Measurements from ENCODE around the gene TRAP1.

The TRAP1 gene

DNA sequence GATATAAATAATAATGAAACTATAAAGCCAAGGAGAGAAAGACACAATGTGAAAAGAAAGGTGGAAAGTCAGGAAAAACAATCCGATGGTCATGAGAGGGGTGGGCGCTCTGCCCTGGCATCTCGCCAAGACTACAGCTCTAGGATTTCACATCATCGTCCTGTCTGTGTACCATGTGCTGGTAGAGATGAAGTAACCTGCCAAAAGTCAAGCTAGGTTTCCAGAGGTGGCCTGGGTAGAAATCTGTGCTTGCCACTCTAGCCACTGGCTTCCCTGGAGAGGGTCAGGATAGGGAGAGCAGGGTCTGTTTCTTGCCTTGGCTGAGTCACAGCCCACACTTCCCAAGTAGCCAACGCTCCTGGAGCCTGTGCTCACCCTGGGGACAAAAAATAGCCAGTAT, 31.0 kb upstream of the TRAP1 start:
- DNase-seq (ENCODE audit: low spot score), result no peak
- TF ChIP-seq, protein P1, sequence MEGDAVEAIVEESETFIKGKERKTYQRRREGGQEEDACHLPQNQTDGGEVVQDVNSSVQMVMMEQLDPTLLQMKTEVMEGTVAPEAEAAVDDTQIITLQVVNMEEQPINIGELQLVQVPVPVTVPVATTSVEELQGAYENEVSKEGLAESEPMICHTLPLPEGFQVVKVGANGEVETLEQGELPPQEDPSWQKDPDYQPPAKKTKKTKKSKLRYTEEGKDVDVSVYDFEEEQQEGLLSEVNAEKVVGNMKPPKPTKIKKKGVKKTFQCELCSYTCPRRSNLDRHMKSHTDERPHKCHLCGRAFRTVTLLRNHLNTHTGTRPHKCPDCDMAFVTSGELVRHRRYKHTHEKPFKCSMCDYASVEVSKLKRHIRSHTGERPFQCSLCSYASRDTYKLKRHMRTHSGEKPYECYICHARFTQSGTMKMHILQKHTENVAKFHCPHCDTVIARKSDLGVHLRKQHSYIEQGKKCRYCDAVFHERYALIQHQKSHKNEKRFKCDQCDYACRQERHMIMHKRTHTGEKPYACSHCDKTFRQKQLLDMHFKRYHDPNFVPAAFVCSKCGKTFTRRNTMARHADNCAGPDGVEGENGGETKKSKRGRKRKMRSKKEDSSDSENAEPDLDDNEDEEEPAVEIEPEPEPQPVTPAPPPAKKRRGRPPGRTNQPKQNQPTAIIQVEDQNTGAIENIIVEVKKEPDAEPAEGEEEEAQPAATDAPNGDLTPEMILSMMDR (IDR thresholded peaks at IDR 0.05), result no peak
- H3K27ac ChIP-seq, result no peak overlapping the region
- no peak overlapping the region for H3K4me3 ChIP-seq

DNA sequence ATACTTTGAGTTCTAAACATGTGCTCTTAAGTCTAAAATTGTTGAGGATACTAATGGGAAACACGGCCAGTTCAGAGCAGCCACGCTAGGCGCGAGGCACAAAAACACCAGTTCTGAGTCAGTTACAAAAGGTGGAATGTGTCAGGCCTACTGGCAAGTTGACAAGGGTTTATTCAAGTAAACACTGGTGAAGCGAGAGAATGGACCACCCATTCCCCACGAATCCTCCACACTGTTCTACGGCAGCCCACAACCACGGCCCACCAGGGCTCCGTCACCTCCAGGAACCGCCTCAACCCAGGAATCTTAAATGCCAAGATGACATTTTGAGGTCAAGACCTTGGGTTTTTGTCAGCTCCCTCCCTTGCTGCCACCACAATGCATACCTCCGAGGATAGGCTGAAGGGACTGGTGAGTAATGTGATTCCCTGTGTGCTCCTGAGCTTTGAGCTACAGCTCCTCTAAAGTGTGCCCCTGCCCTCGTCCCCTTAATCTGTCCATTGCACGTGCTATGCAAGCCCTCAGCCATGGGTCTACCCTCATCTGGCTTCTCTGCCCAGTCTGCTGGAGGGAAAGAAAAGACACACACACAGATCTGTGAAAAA, 28.5 kb upstream of the TRAP1 start:
- Histone ChIP-seq H3K27ac (no peak overlapping the region), H3K4me3 (no peak overlapping the region)
- DNase-seq (ENCODE audit: low spot score), result no peak
- TF ChIP-seq, protein P1 (IDR thresholded peaks at IDR 0.05), result no peak

DNA sequence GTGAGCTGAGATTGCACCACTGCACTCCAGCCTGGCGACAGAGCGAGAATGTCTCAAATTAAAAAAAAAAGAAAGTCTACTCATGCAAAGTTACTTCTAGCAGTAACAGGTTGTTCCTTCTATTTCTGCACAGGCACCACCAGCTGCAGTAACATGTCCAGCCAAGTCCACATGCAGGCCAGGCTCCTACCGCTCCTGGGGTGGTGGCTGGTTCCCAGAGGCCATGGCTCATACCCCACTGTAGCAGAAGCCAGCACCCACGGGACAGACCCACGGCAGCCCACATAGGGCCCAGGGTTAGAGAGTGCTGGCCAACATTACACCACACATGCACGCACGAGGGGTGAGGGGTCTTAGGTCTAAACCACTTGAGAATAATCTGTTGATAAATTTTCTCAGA, 26.7 kb upstream of the TRAP1 start:
- TF ChIP-seq, protein P1 (IDR thresholded peaks at IDR 0.05), result no peak
- no peak for DNase-seq (ENCODE audit: low spot score)
- H3K4me3 ChIP-seq, result no peak overlapping the region
- no peak overlapping the region for H3K27ac ChIP-seq

DNA sequence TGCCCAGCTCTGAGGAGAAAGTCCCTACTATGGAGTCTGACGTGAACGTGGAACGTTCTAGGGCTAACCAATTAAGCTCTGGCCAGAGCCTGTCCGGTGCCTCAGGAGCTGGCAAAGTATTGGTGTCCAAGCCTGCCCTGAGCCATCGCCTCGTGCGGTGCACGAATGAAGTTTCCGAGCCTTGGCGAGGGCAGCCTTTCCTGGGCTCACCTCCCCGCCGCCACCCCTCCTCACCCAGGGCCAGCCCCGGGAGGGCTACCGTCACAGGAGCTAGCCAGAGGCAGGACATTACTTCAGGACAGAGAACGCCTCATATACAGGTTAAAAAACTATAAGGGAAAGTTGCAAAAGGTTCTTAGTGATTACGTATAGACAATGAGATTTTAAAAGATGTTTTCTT, 23.6 kb upstream of the TRAP1 start:
- H3K4me3 ChIP-seq, result no peak overlapping the region
- DNase-seq (ENCODE audit: low spot score), result no peak
- H3K27ac ChIP-seq, result no peak overlapping the region
- TF ChIP-seq, protein P1 (IDR thresholded peaks at IDR 0.05), result no peak

DNA sequence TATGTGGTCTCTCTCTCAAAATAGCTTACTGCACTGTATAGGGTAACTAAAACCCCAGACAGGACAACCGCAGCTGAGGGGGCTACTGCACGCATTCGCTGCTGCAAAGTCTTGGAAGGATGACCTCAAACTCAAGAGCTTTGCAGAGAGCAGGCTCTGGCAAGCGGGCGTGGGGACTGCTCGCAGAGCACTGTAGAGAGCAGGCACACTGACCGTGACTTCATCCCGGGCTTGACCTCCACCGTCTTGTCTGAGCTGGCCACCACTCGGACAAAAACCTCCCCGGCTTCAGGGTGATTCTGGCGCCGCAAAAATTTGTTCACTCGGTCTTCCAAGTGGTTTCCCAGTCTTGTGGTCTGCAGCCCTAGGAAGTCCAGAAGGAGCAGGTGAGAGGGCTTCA, 22.9 kb upstream of the TRAP1 start:
- H3K27ac ChIP-seq, result no peak overlapping the region
- DNase-seq (ENCODE audit: low spot score), result no peak
- TF ChIP-seq, protein P1 (IDR thresholded peaks at IDR 0.05), result no peak
- H3K4me3 ChIP-seq, result no peak overlapping the region

DNA sequence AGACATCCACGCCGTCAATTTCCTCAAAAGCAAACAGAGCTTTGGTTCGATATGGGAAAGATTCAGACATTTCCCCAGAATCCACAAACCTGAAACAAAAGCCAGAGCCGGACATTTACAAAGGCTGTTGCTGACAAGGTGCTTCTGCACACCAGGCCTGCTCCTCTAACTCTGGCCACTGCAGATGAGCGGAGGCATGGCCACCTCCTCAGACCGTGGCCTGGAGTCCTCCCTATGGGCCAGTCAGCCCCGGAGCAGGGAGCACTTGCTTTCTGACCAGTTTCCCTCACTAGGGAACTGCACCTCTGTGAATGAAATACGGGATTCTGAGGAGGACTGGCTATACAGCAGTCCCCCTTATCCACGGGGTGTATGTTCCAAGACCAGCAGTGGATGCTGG, 22.3 kb upstream of the TRAP1 start:
- Histone ChIP-seq H3K27ac (no peak overlapping the region), H3K4me3 (no peak overlapping the region)
- DNase-seq (ENCODE audit: low spot score), result no peak
- TF ChIP-seq, protein P1 (IDR thresholded peaks at IDR 0.05), result no peak

DNA sequence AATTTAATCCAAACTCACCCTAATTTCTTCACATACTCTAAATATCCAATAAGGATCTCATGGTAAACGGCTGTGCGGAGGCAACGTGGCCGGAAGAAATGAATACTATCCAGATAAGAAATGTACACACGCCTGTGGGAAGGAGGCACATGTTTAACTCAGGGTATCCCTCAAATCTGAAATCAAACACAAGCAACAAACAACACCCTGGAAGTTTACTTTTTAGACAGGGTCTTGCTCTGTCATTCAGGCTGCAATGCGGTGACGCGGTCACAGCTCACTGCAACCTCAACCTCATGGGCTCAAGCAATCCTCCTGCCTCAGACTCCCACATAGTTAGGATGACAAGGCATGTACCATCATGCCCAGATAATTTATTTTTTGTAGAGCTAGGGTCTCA, 21.2 kb upstream of the TRAP1 start:
- TF ChIP-seq, protein P1 (IDR thresholded peaks at IDR 0.05), result no peak
- no peak overlapping the region for H3K27ac ChIP-seq
- H3K4me3 ChIP-seq, result no peak overlapping the region
- no peak for DNase-seq (ENCODE audit: low spot score)
